GM23338 (cell line): ENCODE results near the gene FSD1. TPM values are rescaled to one million over a fixed set of nuclear protein-coding genes. Genes with fewer than 3 reads are reported as not detected.
A peak's percentile ranks its signal among the peaks of the same experiment; 100 is the strongest.

Source experiments
- ATAC-seq: fragments of 200-7000 bp; cut with Tn5 transposase; 3 replicates; pipeline ENCODE4 v1.9.1; 2020
- DNase-seq: peaks from one replicate; pipeline ENCODE4 v3.0.0-alpha.2; 2015; ENCODE audit warnings: low spot score
- H2AFZ ChIP-seq: fragments of 200-600 bp; sonication (generic); 2 replicates; pipeline ENCODE4 v1.8.0; 2016; ENCODE audit warnings: antibody characterized with exemption, mild to moderate bottlenecking, moderate library complexity
- H3F3A ChIP-seq: fragments of 200-600 bp; sonication (generic); replicated peaks from 2 replicates; pipeline ENCODE4 v1.8.0; 2017; ENCODE audit warnings: antibody characterized with exemption, mixed run types, low read depth
- H3K27ac ChIP-seq: fragments of 200-600 bp; sonication (generic); 2 replicates; pipeline ENCODE4 v1.6.1; 2016; ENCODE audit warnings: low read depth
- H3K27me3 ChIP-seq: fragments of 200-600 bp; sonication (generic); 2 replicates; pipeline ENCODE4 v1.8.0; 2016; ENCODE audit warnings: mild to moderate bottlenecking, mixed run types, moderate library complexity; ENCODE audit not compliant: insufficient read depth
- H3K36me3 ChIP-seq: fragments of 200-600 bp; sonication (generic); 2 replicates; pipeline ENCODE4 v1.8.0; 2016; ENCODE audit warnings: mild to moderate bottlenecking; ENCODE audit not compliant: insufficient read depth
- H3K4me1 ChIP-seq: fragments of 200-600 bp; sonication (generic); 2 replicates; pipeline ENCODE4 v1.8.0; 2016; ENCODE audit warnings: mild to moderate bottlenecking, moderate library complexity; ENCODE audit not compliant: insufficient read depth
- H3K4me2 ChIP-seq: fragments of 200-600 bp; sonication (generic); 2 replicates; pipeline ENCODE4 v1.7.1; 2017; ENCODE audit warnings: mixed run types
- H3K4me3 ChIP-seq: fragments of 200-600 bp; sonication (generic); 2 replicates; pipeline ENCODE4 v1.6.1; 2016; ENCODE audit warnings: mixed run types
- H3K79me2 ChIP-seq: fragments of 200-600 bp; sonication (generic); replicated peaks from 2 replicates; pipeline ENCODE4 v1.8.0; 2017; ENCODE audit warnings: mild to moderate bottlenecking; ENCODE audit not compliant: insufficient read depth
- H3K9me2 ChIP-seq: fragments of 200-600 bp; sonication (generic); 2 replicates; pipeline ENCODE4 v1.8.0; 2017; ENCODE audit not compliant: insufficient read depth
- H4K20me1 ChIP-seq: fragments of 200-600 bp; sonication (generic); replicated peaks from 2 replicates; pipeline ENCODE4 v1.8.0; 2017; ENCODE audit warnings: mild to moderate bottlenecking; ENCODE audit not compliant: insufficient read depth
- H3K27ac Mint-ChIP-seq: 2 replicates; pipeline ENCODE4 v1.8.0; 2020; ENCODE audit warnings: inconsistent platforms, mild to moderate bottlenecking, moderate library complexity, mixed read lengths
- H3K27me3 Mint-ChIP-seq: 3 replicates; pipeline ENCODE4 v1.8.0; 2022; ENCODE audit warnings: low read depth, mild to moderate bottlenecking, moderate library complexity, mixed read lengths, inconsistent platforms; ENCODE audit not compliant: insufficient read depth, poor library complexity
- H3K36me3 Mint-ChIP-seq: 3 replicates; pipeline ENCODE4 v1.8.0; 2021; ENCODE audit warnings: low read depth, mild to moderate bottlenecking, inconsistent platforms, moderate library complexity, mixed read lengths
- H3K4me1 Mint-ChIP-seq: 3 replicates; pipeline ENCODE4 v1.8.0; 2020; ENCODE audit warnings: mild to moderate bottlenecking, inconsistent platforms, mixed read lengths
- H3K4me3 Mint-ChIP-seq: 3 replicates; pipeline ENCODE4 v1.8.0; 2021; ENCODE audit warnings: moderate library complexity, mild to moderate bottlenecking, inconsistent platforms, mixed read lengths
- H3K9me3 Mint-ChIP-seq: 3 replicates; pipeline ENCODE4 v1.8.0; 2020; ENCODE audit warnings: moderate library complexity, mild to moderate bottlenecking, inconsistent platforms, mixed read lengths
- CREB1 ChIP-seq: fragments of 250-450 bp; sonication (Bioruptor Pico); IDR thresholded peaks from 2 replicates; pipeline ENCODE4 v1.5.0; 2020; ENCODE audit warnings: low read depth, mild to moderate bottlenecking, moderate library complexity
- EZH2phosphoT487 ChIP-seq: fragments of 200-600 bp; sonication (generic); IDR thresholded peaks from one replicate; pipeline ENCODE4 v1.8.1; 2018; ENCODE audit warnings: antibody characterized with exemption; ENCODE audit not compliant: unreplicated experiment
- JUNB ChIP-seq: IDR thresholded peaks from one replicate; pipeline ENCODE4 v1.6.1; 2016; ENCODE audit warnings: antibody characterized with exemption; ENCODE audit not compliant: unreplicated experiment
- NANOG ChIP-seq: IDR thresholded peaks from 2 replicates; pipeline ENCODE4 v1.6.1; 2016; ENCODE audit warnings: antibody characterized with exemption, borderline replicate concordance
- POLR2AphosphoS5 ChIP-seq: IDR thresholded peaks from 2 replicates; pipeline ENCODE4 v1.6.1; 2016; ENCODE audit warnings: antibody characterized with exemption, low read depth
- STAT1 ChIP-seq: IDR thresholded peaks from one replicate; pipeline ENCODE4 v1.6.1; 2016; ENCODE audit warnings: antibody characterized with exemption; ENCODE audit not compliant: unreplicated experiment
- ZNF114 ChIP-seq: fragments of 250-450 bp; sonication (Bioruptor Pico); IDR thresholded peaks from 2 replicates; pipeline ENCODE4 v1.5.0; 2020; ENCODE audit warnings: mild to moderate bottlenecking, moderate library complexity
- ZNF331 ChIP-seq: fragments of 250-450 bp; sonication (Bioruptor Pico); IDR thresholded peaks from 2 replicates; pipeline ENCODE4 v1.5.0; 2020; ENCODE audit warnings: low read depth, mild to moderate bottlenecking, moderate library complexity
- polyA plus RNA-seq: library from polyadenylated mRNA; unstranded; fragments of >200 nt; fragmentation: Nextera tagmentation; extraction: Ambion mirVana; gene quantifications from 2 replicates; pipeline ENCODE4 v1.2.1, GENCODE V29; 2016
- total RNA-seq: library from RNA; depleted of rRNA; stranded (reverse); fragments of >200 nt; shearing (Covaris generic); gene quantifications from 2 replicates; pipeline ENCODE4 v1.2.3, GENCODE V29; 2014
- TF ChIP-seq, protein P1 (sequence below), 2 experiments: fragments of 200-600 bp in 1 of 2; sonication (generic) in 1 of 2; conservative IDR thresholded peaks; 2 replicates each; pipeline versions ENCODE4 v1.5.1 to v1.6.1; 2016 to 2017; ENCODE audit warnings: antibody characterized with exemption in 2 of 2, low read depth in 2 of 2, mild to moderate bottlenecking in 2 of 2, moderate library complexity in 1 of 2
- TF ChIP-seq, protein P2 (sequence below): IDR thresholded peaks from 2 replicates; pipeline ENCODE4 v1.6.1; 2016; ENCODE audit warnings: antibody characterized with exemption
- TF ChIP-seq, protein P3 (sequence below): IDR thresholded peaks from one replicate; pipeline ENCODE4 v1.6.1; 2018; ENCODE audit warnings: antibody characterized with exemption; ENCODE audit not compliant: unreplicated experiment

FSD1 gene
- total and polyA plus RNA-seq, 2 experiments from 2014 or later = 50.7 to 82.9 TPM

DNA sequence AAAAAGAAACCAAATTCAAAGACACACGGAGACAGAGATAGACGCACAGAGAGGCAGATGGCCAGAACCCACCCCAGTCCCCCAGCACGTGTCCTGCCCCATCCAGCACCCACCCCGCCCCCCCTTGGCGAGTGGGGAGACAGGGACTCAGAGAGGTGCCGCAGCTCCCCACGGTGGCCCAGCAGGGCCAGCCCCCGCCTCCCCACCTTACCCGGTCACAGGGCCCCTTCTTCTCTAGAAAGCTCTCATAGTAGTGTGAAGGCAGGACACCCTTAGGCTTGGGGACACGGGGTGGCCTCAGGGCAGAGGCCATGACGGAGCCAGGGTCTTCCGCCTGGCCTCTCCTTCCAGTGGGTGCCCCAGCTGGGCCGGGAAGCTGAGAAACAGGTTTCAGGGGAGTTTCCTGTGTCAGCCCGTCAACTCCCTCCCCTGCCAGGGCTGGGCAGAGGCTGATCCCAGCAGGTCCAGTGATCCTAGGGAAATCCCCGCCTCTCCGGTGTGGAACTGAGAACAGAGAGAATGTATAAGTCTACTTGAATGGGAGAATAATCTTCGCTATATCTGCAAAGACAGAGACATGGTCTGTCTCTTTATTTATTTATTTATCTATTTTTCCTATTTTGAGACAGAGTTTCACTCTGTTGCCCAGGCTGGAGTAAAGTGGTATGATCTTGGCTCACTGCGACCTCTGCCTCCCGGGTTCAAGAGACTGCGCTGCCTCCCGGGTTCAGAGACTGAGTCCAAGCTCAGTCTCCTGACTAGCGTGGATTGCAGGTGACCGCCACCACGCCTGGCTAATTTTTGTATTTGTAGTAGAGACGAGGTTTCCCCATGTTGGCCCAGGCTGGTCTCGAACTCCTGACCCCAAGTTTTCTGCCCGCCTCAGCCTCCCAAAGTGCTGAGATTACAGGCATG, 34.3 kb downstream of the FSD1 start, which contains the start of gene STAP2:
Gene STAP2 (minus strand): TSS at position 387 of the 915 bp plus-strand sequence. CDS start 74 bp downstream, at position 313.
- Mint-ChIP-seq H3K4me3 (peak within 1 kb of the TSS; percentile 72), H3K27ac (peak within 1 kb of the TSS; percentile 40), H3K27me3 (peaks cover 15% of the 10 kb centered on the region), H3K4me1 (peaks cover 13% of the 10 kb centered on the region), H3K9me3 (peaks cover 2% of the 10 kb centered on the region), H3K36me3 (peaks cover 19% of the 10 kb centered on the region)
- TF ChIP-seq STAT1 = no peak
- no peak for TF ChIP-seq EZH2phosphoT487
- TF ChIP-seq POLR2AphosphoS5 = no peak
- TF ChIP-seq, protein P1, sequence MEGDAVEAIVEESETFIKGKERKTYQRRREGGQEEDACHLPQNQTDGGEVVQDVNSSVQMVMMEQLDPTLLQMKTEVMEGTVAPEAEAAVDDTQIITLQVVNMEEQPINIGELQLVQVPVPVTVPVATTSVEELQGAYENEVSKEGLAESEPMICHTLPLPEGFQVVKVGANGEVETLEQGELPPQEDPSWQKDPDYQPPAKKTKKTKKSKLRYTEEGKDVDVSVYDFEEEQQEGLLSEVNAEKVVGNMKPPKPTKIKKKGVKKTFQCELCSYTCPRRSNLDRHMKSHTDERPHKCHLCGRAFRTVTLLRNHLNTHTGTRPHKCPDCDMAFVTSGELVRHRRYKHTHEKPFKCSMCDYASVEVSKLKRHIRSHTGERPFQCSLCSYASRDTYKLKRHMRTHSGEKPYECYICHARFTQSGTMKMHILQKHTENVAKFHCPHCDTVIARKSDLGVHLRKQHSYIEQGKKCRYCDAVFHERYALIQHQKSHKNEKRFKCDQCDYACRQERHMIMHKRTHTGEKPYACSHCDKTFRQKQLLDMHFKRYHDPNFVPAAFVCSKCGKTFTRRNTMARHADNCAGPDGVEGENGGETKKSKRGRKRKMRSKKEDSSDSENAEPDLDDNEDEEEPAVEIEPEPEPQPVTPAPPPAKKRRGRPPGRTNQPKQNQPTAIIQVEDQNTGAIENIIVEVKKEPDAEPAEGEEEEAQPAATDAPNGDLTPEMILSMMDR (conservative IDR thresholded peaks at IDR 0.05; ENCODE audit: low read depth in 2 of 2) = no peak
- no peak for TF ChIP-seq ZNF331 (CRISPR knock-in tag)
- no peak for TF ChIP-seq NANOG
- no peak for TF ChIP-seq CREB1 (CRISPR knock-in tag)
- TF ChIP-seq, protein P2, sequence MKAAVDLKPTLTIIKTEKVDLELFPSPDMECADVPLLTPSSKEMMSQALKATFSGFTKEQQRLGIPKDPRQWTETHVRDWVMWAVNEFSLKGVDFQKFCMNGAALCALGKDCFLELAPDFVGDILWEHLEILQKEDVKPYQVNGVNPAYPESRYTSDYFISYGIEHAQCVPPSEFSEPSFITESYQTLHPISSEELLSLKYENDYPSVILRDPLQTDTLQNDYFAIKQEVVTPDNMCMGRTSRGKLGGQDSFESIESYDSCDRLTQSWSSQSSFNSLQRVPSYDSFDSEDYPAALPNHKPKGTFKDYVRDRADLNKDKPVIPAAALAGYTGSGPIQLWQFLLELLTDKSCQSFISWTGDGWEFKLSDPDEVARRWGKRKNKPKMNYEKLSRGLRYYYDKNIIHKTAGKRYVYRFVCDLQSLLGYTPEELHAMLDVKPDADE = no peak
- TF ChIP-seq JUNB = no peak
- peak within 1 kb of the TSS; percentile 93 for H2AFZ ChIP-seq
- peaks cover 6% of the 10 kb centered on the region for H3K4me1 ChIP-seq
- peak; percentile 80 for DNase-seq
- no peaks in the 10 kb centered on the region for H3K79me2 ChIP-seq
- H3K36me3 ChIP-seq = no peaks in the 10 kb centered on the region
- H3F3A ChIP-seq = 0 out of 2 replicates have a peak, but pooled peaks cover 11% of the 10 kb centered on the region
- 0 out of 2 replicates have a peak, but pooled peaks cover 6% of the 10 kb centered on the region for H3K9me2 ChIP-seq
- peak within 1 kb of the TSS; percentile 75 for H3K4me2 ChIP-seq
- peak within 1 kb of the TSS; percentile 51 for H3K4me3 ChIP-seq
- ATAC-seq = peak; percentile 8
- peaks cover 4% of the 10 kb centered on the region; the same call in 1 of the 2 replicates for H3K27me3 ChIP-seq
- H3K27ac ChIP-seq = peak within 1 kb of the TSS; percentile 80; the same call in 1 of the 2 replicates
- H4K20me1 ChIP-seq = no peaks in the 10 kb centered on the region

DNA sequence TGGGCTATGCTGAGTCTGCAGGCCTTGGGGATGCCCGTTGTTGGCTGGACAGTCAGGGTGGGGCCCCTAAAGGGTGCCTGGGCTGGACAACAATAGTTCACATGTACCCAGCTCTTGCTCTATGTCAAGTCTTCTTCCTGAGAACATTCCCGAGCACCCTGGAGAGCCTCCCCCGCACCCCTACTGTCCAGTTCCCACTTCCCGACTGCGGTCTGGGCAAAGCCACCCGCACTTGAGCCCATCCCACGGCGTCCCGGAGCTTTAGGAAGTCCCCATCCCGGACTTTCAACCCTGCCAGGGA, 37.9 kb downstream of the FSD1 start:
- peak overlapping the region; percentile 89 for H3K4me3 Mint-ChIP-seq
- H3F3A ChIP-seq = 0 out of 2 replicates have a peak, but pooled peaks cover 14% of the 10 kb centered on the region
- H3K27ac Mint-ChIP-seq = peak overlapping the region; percentile 98
- H3K9me2 ChIP-seq = no peaks in the 10 kb centered on the region
- peaks cover 6% of the 10 kb centered on the region for H3K4me1 ChIP-seq
- H3K27me3 ChIP-seq = peaks cover 4% of the 10 kb centered on the region; the same call in 1 of the 2 replicates
- H3K4me1 Mint-ChIP-seq = peaks cover 13% of the 10 kb centered on the region
- DNase-seq = no peak
- peak; percentile 2 for ATAC-seq
- H2AFZ ChIP-seq = no peak overlapping the region
- 0 out of 2 replicates have a peak, but pooled peaks cover 5% of the 10 kb centered on the region for H3K79me2 ChIP-seq
- H3K27ac ChIP-seq = peak overlapping the region; percentile 82
- no peaks in the 10 kb centered on the region; the same call in 1 of the 2 replicates for H3K36me3 ChIP-seq
- H3K27me3 Mint-ChIP-seq = peaks cover 19% of the 10 kb centered on the region
- peak overlapping the region; percentile 73 for H3K4me2 ChIP-seq
- TF ChIP-seq POLR2AphosphoS5 (no peak), ZNF114 (CRISPR knock-in tag) (no peak)
- TF ChIP-seq, protein P3, sequence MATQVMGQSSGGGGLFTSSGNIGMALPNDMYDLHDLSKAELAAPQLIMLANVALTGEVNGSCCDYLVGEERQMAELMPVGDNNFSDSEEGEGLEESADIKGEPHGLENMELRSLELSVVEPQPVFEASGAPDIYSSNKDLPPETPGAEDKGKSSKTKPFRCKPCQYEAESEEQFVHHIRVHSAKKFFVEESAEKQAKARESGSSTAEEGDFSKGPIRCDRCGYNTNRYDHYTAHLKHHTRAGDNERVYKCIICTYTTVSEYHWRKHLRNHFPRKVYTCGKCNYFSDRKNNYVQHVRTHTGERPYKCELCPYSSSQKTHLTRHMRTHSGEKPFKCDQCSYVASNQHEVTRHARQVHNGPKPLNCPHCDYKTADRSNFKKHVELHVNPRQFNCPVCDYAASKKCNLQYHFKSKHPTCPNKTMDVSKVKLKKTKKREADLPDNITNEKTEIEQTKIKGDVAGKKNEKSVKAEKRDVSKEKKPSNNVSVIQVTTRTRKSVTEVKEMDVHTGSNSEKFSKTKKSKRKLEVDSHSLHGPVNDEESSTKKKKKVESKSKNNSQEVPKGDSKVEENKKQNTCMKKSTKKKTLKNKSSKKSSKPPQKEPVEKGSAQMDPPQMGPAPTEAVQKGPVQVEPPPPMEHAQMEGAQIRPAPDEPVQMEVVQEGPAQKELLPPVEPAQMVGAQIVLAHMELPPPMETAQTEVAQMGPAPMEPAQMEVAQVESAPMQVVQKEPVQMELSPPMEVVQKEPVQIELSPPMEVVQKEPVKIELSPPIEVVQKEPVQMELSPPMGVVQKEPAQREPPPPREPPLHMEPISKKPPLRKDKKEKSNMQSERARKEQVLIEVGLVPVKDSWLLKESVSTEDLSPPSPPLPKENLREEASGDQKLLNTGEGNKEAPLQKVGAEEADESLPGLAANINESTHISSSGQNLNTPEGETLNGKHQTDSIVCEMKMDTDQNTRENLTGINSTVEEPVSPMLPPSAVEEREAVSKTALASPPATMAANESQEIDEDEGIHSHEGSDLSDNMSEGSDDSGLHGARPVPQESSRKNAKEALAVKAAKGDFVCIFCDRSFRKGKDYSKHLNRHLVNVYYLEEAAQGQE = no peak
- peaks cover 18% of the 10 kb centered on the region for H3K36me3 Mint-ChIP-seq
- H3K4me3 ChIP-seq = peak overlapping the region; percentile 53
- H3K9me3 Mint-ChIP-seq = no peaks in the 10 kb centered on the region; the same call in 2 of the 3 replicates
- H4K20me1 ChIP-seq = no peaks in the 10 kb centered on the region; the same call in 1 of the 2 replicates
